ENCODE measurements around the gene EHD3. TPM values are rescaled to one million over a fixed set of nuclear protein-coding genes. Genes with fewer than 3 reads are reported as not detected.

Gene EHD3
- total and polyA plus RNA-seq, 2 of the 4 experiments (the other 2 are of a cell fraction) = 29.1 to 39.8 TPM

- DNase-seq (no peak), ATAC-seq (ENCODE audit: low read depth) (no peak)
- POLR2A ChIA-PET (ENCODE audit: unreplicated experiment) = no interaction called here
- no peak overlapping the region for H4K91ac ChIP-seq (ENCODE audit: insufficient read depth, low read depth, low read length)
- no peaks in the 10 kb centered on the region for H3K4me1 ChIP-seq (ENCODE audit: control insufficient read depth, insufficient read depth, low read length)
- no peak overlapping the region for H3K9ac ChIP-seq (ENCODE audit: low read depth, low read length)
- H4K8ac ChIP-seq (ENCODE audit: low read depth in 2 of 2, low read length in 2 of 2) = no peak overlapping the region
- H2AFZ ChIP-seq (replicated peaks; ENCODE audit: low read length, poor library complexity) = peak overlapping the region; percentile 63
- BruUV-seq (replicated peaks) = no TSS peak
- H2BK120ac ChIP-seq (ENCODE audit: low read depth, low read length) = no peak overlapping the region
- no peaks in the 10 kb centered on the region for H3K9me3 ChIP-seq (ENCODE audit: control insufficient read depth, insufficient read depth, low read length)
- no peak for TF ChIP-seq RAD21 (IDR thresholded peaks at IDR 0.05; ENCODE audit: low read length)
- H3K27me3 ChIP-seq (ENCODE audit: control insufficient read depth, insufficient read depth, low read length) = peaks cover 14% of the 10 kb centered on the region
- no peak overlapping the region for H2AK9ac ChIP-seq (replicated peaks; ENCODE audit: low read depth, low read length, poor library complexity)
- no peaks in the 10 kb centered on the region for H3K9me1 ChIP-seq (ENCODE audit: insufficient read depth, low read length)
- no peak overlapping the region for H3K56ac ChIP-seq (ENCODE audit: extremely low read depth, insufficient read depth, low read length)
- no peak overlapping the region for H3K14ac ChIP-seq (replicated peaks; ENCODE audit: low read depth, low read length)
- H3K36me3 ChIP-seq (ENCODE audit: control insufficient read depth, insufficient read depth, low read length) = no peaks in the 10 kb centered on the region
- H3K4me2 ChIP-seq (ENCODE audit: low read depth, low read length) = no peak overlapping the region
- H3K27ac ChIP-seq (ENCODE audit: insufficient read depth, low read length) = no peak overlapping the region
- no peak overlapping the region for H3K18ac ChIP-seq (ENCODE audit: low read depth, low read length)
- H2BK20ac ChIP-seq (ENCODE audit: low read depth, low read length) = no peak overlapping the region
- in situ Hi-C loops (cut with MboI; ENCODE audit: low sequenced_read_pairs) (no loop called here), intact Hi-C loops (cut with micrococcal nuclease) (no loop called here), dilution Hi-C loops (cut with HindIII; ENCODE audit: low sequenced_read_pairs, unreplicated experiment) (no loop called here)
- H3K4me3 ChIP-seq (ENCODE audit: insufficient read depth, low read depth, low read length) = no peak overlapping the region
- H2BK15ac ChIP-seq (ENCODE audit: low read depth, low read length) = no peak overlapping the region
- H4K5ac ChIP-seq (ENCODE audit: low read depth, low read length) = no peak overlapping the region
- 87% methylated on average over 3 of the region's 9 CpGs; no CpG with 5 or more reads in 1 of the 2 experiments for WGBS, 2 experiments (ENCODE audit: extremely low coverage in 2 of 2, insufficient read length in 1 of 2)
- no peak overlapping the region for H2AK5ac ChIP-seq (ENCODE audit: low read depth, low read length)
- H3K79me1 ChIP-seq (ENCODE audit: low read depth in 1 of 2, low read length in 2 of 2) = no peaks in the 10 kb centered on the region
- peak overlapping the region; percentile 42 for H2BK5ac ChIP-seq (ENCODE audit: low read depth, low read length, poor library complexity, severe bottlenecking)
- CTCF ChIA-PET = no interaction called here
- H4K20me1 ChIP-seq (ENCODE audit: insufficient read depth, low read length) = no peaks in the 10 kb centered on the region
- H3K4ac ChIP-seq (ENCODE audit: low read depth, low read length) = no peak overlapping the region
- H3K23ac ChIP-seq (ENCODE audit: low read depth, low read length) = no peak overlapping the region
These were observed 33.0 kb upstream of the EHD3 start for GRCh38 chr2:31200972-31201371.
